CD4-positive, alpha-beta T cell treated with Interleukin-15 for 4 hours (primary cell): ENCODE results near the gene RBP3.

Experiments
- DNase-seq: peaks from one replicate; pipeline ENCODE4 v3.0.0-alpha.2; 2020; ENCODE audit warnings: low spot score

Gene RBP3

GRCh38 chr10:47401874-47402640 lies 53.9 kb downstream of the RBP3 start:
- DNase-seq = no peak

GRCh38 chr10:47402641-47403301 lies 54.6 kb downstream of the RBP3 start:
- no peak for DNase-seq

- no peak for DNase-seq
These were observed 55.5 kb downstream of the RBP3 start for GRCh38 chr10:47403446-47404318.

- DNase-seq = no peak
These were observed 56.3 kb downstream of the RBP3 start for GRCh38 chr10:47404446-47404845.

GRCh38 chr10:47404937-47405336 lies 56.8 kb downstream of the RBP3 start:
- DNase-seq = no peak

- no peak for DNase-seq
These were observed 57.8 kb downstream of the RBP3 start for GRCh38 chr10:47405857-47406547.

GRCh38 chr10:47406548-47406869 lies 58.3 kb downstream of the RBP3 start:
- DNase-seq = no peak

GRCh38 chr10:47406870-47407691 lies 58.9 kb downstream of the RBP3 start:
- DNase-seq = no peak
